Choroid plexus epithelial cell (primary cell): ENCODE measurements around the gene CYBA.

Source experiments
- DNase-seq: peaks from one replicate; pipeline ENCODE4 v3.0.0-alpha.2; 2010; ENCODE audit warnings: low read depth
- H3K4me3 ChIP-seq: 2 replicates; pipeline ENCODE4 v1.5.1; 2011; ENCODE audit warnings: low read depth, mild to moderate bottlenecking, control low read depth, low read length, moderate library complexity
- TF ChIP-seq, protein P1 (sequence below): conservative IDR thresholded peaks from 2 replicates; pipeline ENCODE4 v1.5.1; 2011; ENCODE audit warnings: low read depth, mild to moderate bottlenecking, control low read depth, inconsistent platforms, low read length, moderate library complexity

CYBA gene

GRCh38 chr16:88651989-88652761 is 1.3 kb upstream of the CYBA start:
- TF ChIP-seq, protein P1, sequence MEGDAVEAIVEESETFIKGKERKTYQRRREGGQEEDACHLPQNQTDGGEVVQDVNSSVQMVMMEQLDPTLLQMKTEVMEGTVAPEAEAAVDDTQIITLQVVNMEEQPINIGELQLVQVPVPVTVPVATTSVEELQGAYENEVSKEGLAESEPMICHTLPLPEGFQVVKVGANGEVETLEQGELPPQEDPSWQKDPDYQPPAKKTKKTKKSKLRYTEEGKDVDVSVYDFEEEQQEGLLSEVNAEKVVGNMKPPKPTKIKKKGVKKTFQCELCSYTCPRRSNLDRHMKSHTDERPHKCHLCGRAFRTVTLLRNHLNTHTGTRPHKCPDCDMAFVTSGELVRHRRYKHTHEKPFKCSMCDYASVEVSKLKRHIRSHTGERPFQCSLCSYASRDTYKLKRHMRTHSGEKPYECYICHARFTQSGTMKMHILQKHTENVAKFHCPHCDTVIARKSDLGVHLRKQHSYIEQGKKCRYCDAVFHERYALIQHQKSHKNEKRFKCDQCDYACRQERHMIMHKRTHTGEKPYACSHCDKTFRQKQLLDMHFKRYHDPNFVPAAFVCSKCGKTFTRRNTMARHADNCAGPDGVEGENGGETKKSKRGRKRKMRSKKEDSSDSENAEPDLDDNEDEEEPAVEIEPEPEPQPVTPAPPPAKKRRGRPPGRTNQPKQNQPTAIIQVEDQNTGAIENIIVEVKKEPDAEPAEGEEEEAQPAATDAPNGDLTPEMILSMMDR: no peak
- no peak overlapping the region for H3K4me3 ChIP-seq
- DNase-seq: no peak

DNA sequence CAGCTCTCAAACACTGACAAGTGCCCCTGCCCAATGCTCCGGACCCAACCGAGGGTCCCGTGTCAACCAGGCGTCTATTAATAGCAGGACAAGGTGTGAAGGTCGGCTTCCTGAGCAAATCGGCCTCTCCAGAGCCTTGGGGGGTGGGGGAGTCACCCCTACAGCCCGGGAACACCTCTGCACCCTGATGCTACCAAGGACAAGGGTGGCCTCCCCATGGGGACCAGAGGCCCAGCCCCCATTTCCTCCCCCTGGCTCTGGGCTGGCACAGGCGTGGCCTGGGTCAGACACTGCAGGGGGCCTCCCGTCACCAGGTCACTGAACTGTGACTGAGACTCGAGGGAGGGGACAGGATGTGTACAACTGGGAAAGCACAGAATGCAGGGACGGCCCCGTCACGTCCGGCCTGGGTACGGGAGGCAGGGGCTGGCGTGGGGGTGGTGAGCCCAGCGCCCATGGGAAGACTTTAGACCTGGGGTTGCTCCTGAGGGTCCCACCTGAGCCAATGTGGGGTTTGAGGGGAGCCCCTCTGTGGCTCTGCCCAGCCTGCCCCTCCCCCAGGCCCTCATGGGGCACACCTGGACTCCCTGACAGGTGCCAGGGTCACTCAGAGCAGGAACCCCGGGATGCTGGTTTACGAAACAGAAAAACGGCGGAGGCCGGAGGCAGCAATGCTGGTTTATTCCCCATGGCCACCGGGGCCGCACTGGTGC is 579 bp upstream of the CYBA start:
- TF ChIP-seq, protein P1: no peak
- peak overlapping the region; percentile 70 for H3K4me3 ChIP-seq
- peak; percentile 45 for DNase-seq

- H3K4me3 ChIP-seq: peak overlapping the region; percentile 70
- TF ChIP-seq, protein P1: no peak
- peak; percentile 42 for DNase-seq
Measured at GRCh38 chr16:88649924-88650748, 717 bp downstream of the CYBA start.

- peak; percentile 28 for DNase-seq
- H3K4me3 ChIP-seq: peak overlapping the region; percentile 70
- TF ChIP-seq, protein P1: no peak
Measured at GRCh38 chr16:88649195-88649923, 1.5 kb downstream of the CYBA start.

- no peak for DNase-seq
- H3K4me3 ChIP-seq: no peak overlapping the region
- TF ChIP-seq, protein P1: no peak
Measured at GRCh38 chr16:88647178-88648070, 3.4 kb downstream of the CYBA start.
